ENCODE data around the gene FNDC5. TPM values are rescaled to one million over a fixed set of nuclear protein-coding genes. Genes with fewer than 3 reads are reported as not detected.
A peak's percentile ranks its signal among the peaks of the same experiment; 100 is the strongest.
"Not testable (repeated sequence)": the region's sequence is repeated elsewhere in the genome, so short reads cannot be mapped to it uniquely, and the experiment has no call there.

Gene FNDC5
- total RNA-seq, 1 donor from 2014 or later, result 9.6 TPM

- Mint-ChIP-seq H3K4me1 (no peaks in the 10 kb centered on the region), H3K36me3 (no peaks in the 10 kb centered on the region), H3K27me3 (ENCODE audit: insufficient read depth, low read depth) (peaks cover 14% of the 10 kb centered on the region), H3K27ac (no peak overlapping the region), H3K4me3 (no peak overlapping the region), H3K9me3 (no peaks in the 10 kb centered on the region)
- no peaks in the 10 kb centered on the region for H3K36me3 ChIP-seq
- H3K4me3 ChIP-seq, result no peak overlapping the region
- no peaks in the 10 kb centered on the region for H3F3A ChIP-seq (ENCODE audit: low read depth)
- no peaks in the 10 kb centered on the region for H3K79me2 ChIP-seq (ENCODE audit: low read depth)
- H3K4me1 ChIP-seq, result peaks cover 3% of the 10 kb centered on the region
- TF ChIP-seq CTCF (IDR thresholded peaks at IDR 0.05) (no peak), EZH2 (IDR thresholded peaks at IDR 0.05) (no peak), EZH2phosphoT487 (IDR thresholded peaks at IDR 0.05) (no peak)
- H3K4me2 ChIP-seq, result no peak overlapping the region
- DNase-seq (ENCODE audit: low spot score), result no peak
- no peak overlapping the region for H3K27ac ChIP-seq
- peaks cover 15% of the 10 kb centered on the region for H3K27me3 ChIP-seq
- no peaks in the 10 kb centered on the region for H4K20me1 ChIP-seq (ENCODE audit: low read depth)
- no peak overlapping the region for H3K9ac ChIP-seq
- peak overlapping the region; percentile 93 for H2AFZ ChIP-seq (replicated peaks)
- H3K9me3 ChIP-seq (ENCODE audit: low read depth), result no peaks in the 10 kb centered on the region
Observed at GRCh38 chr1:32907435-32907834, 36.7 kb upstream of the FNDC5 start.

GRCh38 chr1:32906654-32907053 is 35.9 kb upstream of the FNDC5 start:
- no peaks in the 10 kb centered on the region for H3K36me3 Mint-ChIP-seq
- Histone ChIP-seq H3K4me3 (no peak overlapping the region), H4K20me1 (ENCODE audit: low read depth) (no peaks in the 10 kb centered on the region), H3K27me3 (peaks cover 23% of the 10 kb centered on the region), H3F3A (ENCODE audit: low read depth) (peaks cover 1% of the 10 kb centered on the region), H2AFZ (replicated peaks) (no peak overlapping the region), H3K4me2 (no peak overlapping the region), H3K4me1 (peaks cover 3% of the 10 kb centered on the region), H3K9me3 (ENCODE audit: low read depth) (no peaks in the 10 kb centered on the region), H3K27ac (no peak overlapping the region), H3K36me3 (no peaks in the 10 kb centered on the region), H3K9ac (no peak overlapping the region), H3K79me2 (ENCODE audit: low read depth) (no peaks in the 10 kb centered on the region)
- H3K27ac Mint-ChIP-seq, result no peak overlapping the region
- peaks cover 1% of the 10 kb centered on the region for H3K9me3 Mint-ChIP-seq
- DNase-seq (ENCODE audit: low spot score), result no peak
- peaks cover 21% of the 10 kb centered on the region for H3K27me3 Mint-ChIP-seq (ENCODE audit: insufficient read depth, low read depth)
- H3K4me3 Mint-ChIP-seq, result no peak overlapping the region
- peaks cover 2% of the 10 kb centered on the region for H3K4me1 Mint-ChIP-seq
- TF ChIP-seq EZH2phosphoT487 (IDR thresholded peaks at IDR 0.05) (no peak), EZH2 (IDR thresholded peaks at IDR 0.05) (no peak), CTCF (IDR thresholded peaks at IDR 0.05) (no peak)

GRCh38 chr1:32905588-32905987 is 34.9 kb upstream of the FNDC5 start:
- not testable (repeated sequence) for H3K4me2 ChIP-seq; H3K36me3 Mint-ChIP-seq; H3K9me3 ChIP-seq (ENCODE audit: low read depth); DNase-seq (ENCODE audit: low spot score); H3K4me3 Mint-ChIP-seq; H3K9me3 Mint-ChIP-seq; H3K4me1 ChIP-seq; H3F3A ChIP-seq (ENCODE audit: low read depth); H2AFZ ChIP-seq (replicated peaks); H4K20me1 ChIP-seq (ENCODE audit: low read depth); H3K27ac Mint-ChIP-seq; H3K79me2 ChIP-seq (ENCODE audit: low read depth); H3K9ac ChIP-seq; H3K4me1 Mint-ChIP-seq; H3K36me3 ChIP-seq; H3K27ac ChIP-seq; H3K4me3 ChIP-seq
- peaks cover 33% of the 10 kb centered on the region for H3K27me3 ChIP-seq
- peaks cover 26% of the 10 kb centered on the region for H3K27me3 Mint-ChIP-seq (ENCODE audit: insufficient read depth, low read depth)

- Histone ChIP-seq H3K4me3 (no peak overlapping the region), H3K27ac (no peak overlapping the region), H3K79me2 (ENCODE audit: low read depth) (no peaks in the 10 kb centered on the region), H3K27me3 (peaks cover 41% of the 10 kb centered on the region), H3K9me3 (ENCODE audit: low read depth) (no peaks in the 10 kb centered on the region), H2AFZ (replicated peaks) (no peak overlapping the region), H3K4me1 (peaks cover 9% of the 10 kb centered on the region), H3K9ac (no peak overlapping the region), H3K4me2 (no peak overlapping the region), H3K36me3 (no peaks in the 10 kb centered on the region), H4K20me1 (ENCODE audit: low read depth) (peaks cover 3% of the 10 kb centered on the region), H3F3A (ENCODE audit: low read depth) (peaks cover 15% of the 10 kb centered on the region)
- Mint-ChIP-seq H3K9me3 (peaks cover 2% of the 10 kb centered on the region), H3K4me1 (peaks cover 5% of the 10 kb centered on the region), H3K27ac (no peak overlapping the region), H3K36me3 (no peaks in the 10 kb centered on the region), H3K27me3 (ENCODE audit: insufficient read depth, low read depth) (peaks cover 34% of the 10 kb centered on the region), H3K4me3 (no peak overlapping the region)
- no peak for DNase-seq (ENCODE audit: low spot score)
- TF ChIP-seq EZH2phosphoT487 (IDR thresholded peaks at IDR 0.05), result no peak
- TF ChIP-seq EZH2 (IDR thresholded peaks at IDR 0.05), result no peak
- TF ChIP-seq CTCF (IDR thresholded peaks at IDR 0.05), result no peak
Observed at GRCh38 chr1:32904797-32905196, 34.1 kb upstream of the FNDC5 start.
